ENCODE data around the gene SGF29.

SGF29 gene

DNA sequence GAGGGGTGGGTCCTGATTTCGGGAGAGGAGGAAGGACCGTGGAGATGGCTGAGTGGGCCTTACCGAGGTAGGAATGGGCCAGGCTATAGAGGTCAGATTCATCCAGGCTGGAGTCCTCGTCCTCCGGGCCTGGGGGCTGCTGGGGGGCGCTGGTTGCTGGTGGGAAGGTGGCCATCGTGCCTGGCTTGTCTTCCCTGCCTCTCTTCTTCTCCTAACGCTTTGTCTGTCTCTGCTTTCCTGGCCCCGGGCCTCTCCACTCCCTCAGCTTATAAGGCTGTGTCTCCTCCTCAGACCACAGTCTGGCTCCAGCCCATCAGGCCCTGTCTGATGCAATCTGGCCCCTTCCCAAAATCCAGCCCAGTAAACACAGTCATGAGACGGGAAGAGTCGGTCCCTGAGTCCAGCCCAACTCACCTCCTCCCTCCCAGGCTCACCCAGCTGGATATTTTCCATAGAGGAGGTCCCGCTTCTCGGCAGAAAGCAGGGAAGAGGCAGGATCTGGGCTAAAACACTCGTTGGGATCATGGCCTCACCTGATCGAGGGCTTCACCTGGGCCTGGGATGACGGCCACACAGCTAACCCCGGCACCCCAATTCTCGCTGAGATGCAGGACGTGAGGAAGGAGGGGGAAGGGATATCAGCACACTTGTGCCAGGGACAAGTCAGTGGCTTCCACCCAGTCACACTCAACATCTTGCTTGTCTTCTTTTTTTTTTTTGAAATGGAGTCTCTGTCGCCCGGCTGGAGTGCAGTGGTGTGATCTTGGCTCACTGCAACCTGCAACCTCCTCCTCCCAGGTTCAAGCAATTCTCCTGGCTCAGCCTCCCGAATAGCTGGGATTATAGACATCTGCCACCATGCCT lies 14.8 kb upstream of the SGF29 start, which contains the start of gene NUPR1:
Gene NUPR1 (minus strand): TSS at position 242 of the 864 bp plus-strand sequence. CDS start 67 bp downstream, at position 175.
- Histone ChIP-seq H3K79me2 (ENCODE audit: low read length) (no peaks in the 10 kb centered on the region), H3K4me2 (ENCODE audit: low read depth, low read length) (no peak within 1 kb of the TSS), H3K27ac (ENCODE audit: low read length) (no peak within 1 kb of the TSS), H3K4me1 (ENCODE audit: low read length) (no peaks in the 10 kb centered on the region), H2AFZ (ENCODE audit: low read length) (no peak within 1 kb of the TSS), H3K4me3 (ENCODE audit: low read length) (no peak within 1 kb of the TSS), H3K36me3 (replicated peaks; ENCODE audit: insufficient read depth, low read length) (no peaks in the 10 kb centered on the region), H3F3A (ENCODE audit: insufficient read depth, low read length) (no peaks in the 10 kb centered on the region), H3K9me2 (replicated peaks; ENCODE audit: insufficient read depth, low read length) (no peaks in the 10 kb centered on the region), H4K20me1 (ENCODE audit: insufficient read depth, low read length) (no peaks in the 10 kb centered on the region), H3K27me3 (replicated peaks; ENCODE audit: insufficient read depth, low read length) (no peaks in the 10 kb centered on the region), H3K9me3 (replicated peaks; ENCODE audit: insufficient read depth, low read length) (no peaks in the 10 kb centered on the region), H3K9ac (ENCODE audit: low read length) (no peak within 1 kb of the TSS)
- TF ChIP-seq EZH2 (optimal IDR thresholded peaks at IDR 0.05; ENCODE audit: low read depth, low read length) (no peak), EZH2phosphoT487 (IDR thresholded peaks at IDR 0.05; ENCODE audit: low read length) (no peak)
- TF ChIP-seq, protein P1, sequence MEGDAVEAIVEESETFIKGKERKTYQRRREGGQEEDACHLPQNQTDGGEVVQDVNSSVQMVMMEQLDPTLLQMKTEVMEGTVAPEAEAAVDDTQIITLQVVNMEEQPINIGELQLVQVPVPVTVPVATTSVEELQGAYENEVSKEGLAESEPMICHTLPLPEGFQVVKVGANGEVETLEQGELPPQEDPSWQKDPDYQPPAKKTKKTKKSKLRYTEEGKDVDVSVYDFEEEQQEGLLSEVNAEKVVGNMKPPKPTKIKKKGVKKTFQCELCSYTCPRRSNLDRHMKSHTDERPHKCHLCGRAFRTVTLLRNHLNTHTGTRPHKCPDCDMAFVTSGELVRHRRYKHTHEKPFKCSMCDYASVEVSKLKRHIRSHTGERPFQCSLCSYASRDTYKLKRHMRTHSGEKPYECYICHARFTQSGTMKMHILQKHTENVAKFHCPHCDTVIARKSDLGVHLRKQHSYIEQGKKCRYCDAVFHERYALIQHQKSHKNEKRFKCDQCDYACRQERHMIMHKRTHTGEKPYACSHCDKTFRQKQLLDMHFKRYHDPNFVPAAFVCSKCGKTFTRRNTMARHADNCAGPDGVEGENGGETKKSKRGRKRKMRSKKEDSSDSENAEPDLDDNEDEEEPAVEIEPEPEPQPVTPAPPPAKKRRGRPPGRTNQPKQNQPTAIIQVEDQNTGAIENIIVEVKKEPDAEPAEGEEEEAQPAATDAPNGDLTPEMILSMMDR (IDR thresholded peaks at IDR 0.05; ENCODE audit: low read length): no peak
- no peak for DNase-seq

DNA sequence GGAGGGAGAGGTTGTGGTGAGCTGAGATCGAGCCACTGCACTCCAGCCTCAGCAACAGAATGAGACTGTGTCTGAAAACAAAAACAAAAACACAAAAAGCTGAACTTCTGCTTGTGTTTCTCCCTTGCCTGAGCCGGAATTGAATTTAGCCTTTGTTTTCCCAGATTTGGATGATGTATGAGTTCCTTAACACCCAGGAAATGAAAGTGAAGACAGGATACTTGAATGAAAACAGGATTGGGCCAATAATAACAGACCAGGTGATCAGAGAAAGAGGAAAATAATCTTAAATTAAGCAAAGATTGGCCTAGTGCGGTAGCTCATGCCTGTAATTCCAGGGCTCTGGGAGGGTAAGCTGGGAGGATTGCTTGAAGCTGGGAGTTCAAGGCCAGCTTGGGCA lies 13.4 kb upstream of the SGF29 start:
- H3K9me2 ChIP-seq (replicated peaks; ENCODE audit: insufficient read depth, low read length): no peaks in the 10 kb centered on the region
- no peaks in the 10 kb centered on the region for H3K27me3 ChIP-seq (replicated peaks; ENCODE audit: insufficient read depth, low read length)
- TF ChIP-seq EZH2 (optimal IDR thresholded peaks at IDR 0.05; ENCODE audit: low read depth, low read length): no peak
- no peak for TF ChIP-seq EZH2phosphoT487 (IDR thresholded peaks at IDR 0.05; ENCODE audit: low read length)
- TF ChIP-seq, protein P1 (IDR thresholded peaks at IDR 0.05; ENCODE audit: low read length): no peak
- no peaks in the 10 kb centered on the region for H4K20me1 ChIP-seq (ENCODE audit: insufficient read depth, low read length)
- no peak overlapping the region for H3K27ac ChIP-seq (ENCODE audit: low read length)
- no peaks in the 10 kb centered on the region for H3K4me1 ChIP-seq (ENCODE audit: low read length)
- H3K9ac ChIP-seq (ENCODE audit: low read length): no peak overlapping the region
- DNase-seq: no peak
- no peaks in the 10 kb centered on the region for H3K79me2 ChIP-seq (ENCODE audit: low read length)
- H3K4me2 ChIP-seq (ENCODE audit: low read depth, low read length): no peak overlapping the region
- H3K4me3 ChIP-seq (ENCODE audit: low read length): no peak overlapping the region
- H3K36me3 ChIP-seq (replicated peaks; ENCODE audit: insufficient read depth, low read length): no peaks in the 10 kb centered on the region
- H2AFZ ChIP-seq (ENCODE audit: low read length): no peak overlapping the region
- H3F3A ChIP-seq (ENCODE audit: insufficient read depth, low read length): no peaks in the 10 kb centered on the region
- no peaks in the 10 kb centered on the region for H3K9me3 ChIP-seq (replicated peaks; ENCODE audit: insufficient read depth, low read length)

DNA sequence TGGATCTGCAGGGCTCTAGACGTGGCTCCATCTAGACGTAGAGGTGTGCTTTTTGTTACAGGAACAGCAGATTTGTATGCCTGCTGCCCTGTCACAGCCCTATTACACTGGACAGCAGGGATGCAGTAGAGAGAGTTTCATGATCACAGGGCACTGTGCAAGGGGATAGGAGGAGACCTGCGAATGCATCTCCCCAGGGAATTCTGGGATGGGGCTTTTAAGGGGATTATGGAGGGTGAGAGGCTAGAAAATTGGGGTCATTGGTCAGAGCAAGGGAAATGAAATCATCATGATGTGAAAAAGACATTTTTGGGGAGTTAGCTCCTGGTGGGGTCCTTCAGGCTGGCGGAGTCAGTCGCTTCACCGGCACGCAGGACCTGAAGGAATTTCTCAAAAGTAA lies 11.1 kb upstream of the SGF29 start:
- H3K4me2 ChIP-seq (ENCODE audit: low read depth, low read length): no peak overlapping the region
- H3K9me3 ChIP-seq (replicated peaks; ENCODE audit: insufficient read depth, low read length): no peaks in the 10 kb centered on the region
- no peaks in the 10 kb centered on the region for H3K9me2 ChIP-seq (replicated peaks; ENCODE audit: insufficient read depth, low read length)
- no peaks in the 10 kb centered on the region for H4K20me1 ChIP-seq (ENCODE audit: insufficient read depth, low read length)
- no peaks in the 10 kb centered on the region for H3K4me1 ChIP-seq (ENCODE audit: low read length)
- no peaks in the 10 kb centered on the region for H3K36me3 ChIP-seq (replicated peaks; ENCODE audit: insufficient read depth, low read length)
- DNase-seq: no peak
- H3F3A ChIP-seq (ENCODE audit: insufficient read depth, low read length): no peaks in the 10 kb centered on the region
- 0 out of 2 replicates have a peak, but pooled peaks cover under 1% of the 10 kb centered on the region for H3K27me3 ChIP-seq (replicated peaks; ENCODE audit: insufficient read depth, low read length)
- no peak overlapping the region for H3K27ac ChIP-seq (ENCODE audit: low read length)
- H3K79me2 ChIP-seq (ENCODE audit: low read length): no peaks in the 10 kb centered on the region
- TF ChIP-seq EZH2 (optimal IDR thresholded peaks at IDR 0.05; ENCODE audit: low read depth, low read length): no peak
- TF ChIP-seq, protein P1 (IDR thresholded peaks at IDR 0.05; ENCODE audit: low read length): no peak
- TF ChIP-seq EZH2phosphoT487 (IDR thresholded peaks at IDR 0.05; ENCODE audit: low read length): no peak
- H3K9ac ChIP-seq (ENCODE audit: low read length): no peak overlapping the region
- H3K4me3 ChIP-seq (ENCODE audit: low read length): no peak overlapping the region
- H2AFZ ChIP-seq (ENCODE audit: low read length): no peak overlapping the region
